Vagina (tissue), 2 donors: ENCODE data around the gene MBOAT2.

Experiments used
- CTCF ChIP-seq, 3 experiments: fragments of 450-650 bp in 2 of 3; fragments of 200-600 bp in 1 of 3; sonication (generic) in 1 of 3; IDR thresholded peaks; one replicate each; pipeline ENCODE4 v1.5.1; 2017 to 2019; ENCODE audit warnings: antibody characterized with exemption in 3 of 3, mild to moderate bottlenecking in 2 of 3, moderate library complexity in 2 of 3
- POLR2A ChIP-seq, 2 donors: fragments of 450-650 bp; IDR thresholded peaks; one replicate each; pipeline ENCODE4 v1.6.1; 2017; ENCODE audit warnings: antibody characterized with exemption in 2 of 2, mild to moderate bottlenecking in 2 of 2, moderate library complexity in 2 of 2

- TF ChIP-seq POLR2A (IDR thresholded peaks at IDR 0.05) (no peak), CTCF (IDR thresholded peaks at IDR 0.05) (no peak)
Observed at GRCh38 chr2:8938384-8938783, 65.1 kb downstream of the MBOAT2 start.
